Transverse colon (tissue), 3 donors: Measurements from ENCODE around the gene TFEB.

ENCODE experiments used
- CTCF ChIP-seq, 5 experiments: fragments of 200-600 bp in 3 of 5; fragments of 450-650 bp in 2 of 5; sonication (generic) in 3 of 5; IDR thresholded peaks; 1 replicate in 2 of 5; 2 replicates in 3 of 5; pipeline ENCODE4 v1.5.1; 2016 to 2017; ENCODE audit warnings: antibody characterized with exemption in 5 of 5, inconsistent platforms in 3 of 5, mild to moderate bottlenecking in 2 of 5, moderate library complexity in 1 of 5
- EP300 ChIP-seq: sonication (generic); formaldehyde crosslinking; IDR thresholded peaks from one replicate; pipeline ENCODE4 v1.6.1; 2017; ENCODE audit warnings: antibody characterized with exemption, low read depth

- TF ChIP-seq CTCF (IDR thresholded peaks at IDR 0.05) (no peak), EP300 (no peak)
These were observed 22.7 kb downstream of the TFEB start for GRCh38 chr6:41712651-41713103.
